GM19035 (cell line): ENCODE results near the gene EXD1.
A peak's percentile ranks its signal among the peaks of the same experiment; 100 is the strongest.

Source experiments
- ATAC-seq: cut with Tn5 transposase; IDR thresholded peaks from one replicate; pipeline ENCODE4 v1.9.1; 2021; ENCODE audit not compliant: unreplicated experiment

The EXD1 gene

DNA sequence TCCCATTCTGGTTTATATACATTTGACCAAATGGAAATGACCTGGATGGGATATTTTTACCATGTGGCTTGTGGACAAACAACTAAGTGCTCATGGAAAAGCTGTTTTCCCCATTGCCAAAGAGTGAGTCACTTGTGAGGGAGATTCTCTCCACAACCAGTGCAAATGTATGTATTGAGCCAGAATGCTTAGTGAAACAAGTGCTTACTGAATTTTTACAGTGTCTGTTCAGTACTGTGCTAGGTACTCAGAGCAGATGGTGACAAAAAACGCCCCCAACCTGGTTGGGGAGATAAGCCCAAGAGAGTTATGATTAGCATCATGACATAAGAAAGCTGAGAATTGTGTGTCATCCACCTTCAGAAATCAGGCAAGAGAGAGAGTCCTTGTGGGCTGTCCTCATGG lies 2.8 kb upstream of the EXD1 start:
- no peak for ATAC-seq

DNA sequence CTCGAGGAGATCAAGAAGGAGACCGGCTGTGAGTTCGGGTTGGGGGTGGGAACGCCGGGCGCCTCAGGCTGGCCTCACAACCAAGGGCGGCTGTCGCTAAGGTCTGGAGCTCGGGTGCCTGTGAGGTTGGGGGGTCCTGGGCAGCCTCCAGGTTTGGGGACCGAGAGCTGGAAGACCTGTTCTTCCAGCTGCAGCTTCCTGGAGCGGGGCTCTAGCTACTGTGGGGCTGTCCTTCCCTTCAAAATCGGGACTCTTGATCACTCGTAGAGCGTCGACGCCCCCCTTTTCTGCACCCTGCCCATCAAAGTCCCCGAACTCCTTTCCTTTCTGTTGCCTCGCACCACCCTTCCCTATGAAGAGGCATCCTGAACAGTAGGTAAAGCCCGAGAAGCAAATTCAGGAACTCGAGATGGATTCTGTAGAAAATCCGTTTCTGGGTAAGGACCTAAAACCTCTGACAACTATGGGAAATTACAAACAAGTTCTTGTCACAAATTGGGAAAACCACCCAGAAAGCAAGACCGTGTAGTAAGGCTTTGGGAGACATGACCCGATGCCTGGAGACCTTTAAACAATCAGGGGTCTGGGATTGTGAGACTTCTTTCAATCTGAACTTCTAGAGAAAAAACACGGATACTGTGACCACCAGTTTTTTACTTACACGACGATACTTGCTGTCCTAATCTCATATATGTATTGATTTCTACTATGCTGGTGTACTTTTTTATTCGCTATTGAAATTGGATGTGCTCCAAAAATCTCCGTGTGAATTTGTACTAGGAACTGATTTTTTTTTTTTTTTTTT lies 1.1 kb upstream of the EXD1 start:
- peak; percentile 35 for ATAC-seq

DNA sequence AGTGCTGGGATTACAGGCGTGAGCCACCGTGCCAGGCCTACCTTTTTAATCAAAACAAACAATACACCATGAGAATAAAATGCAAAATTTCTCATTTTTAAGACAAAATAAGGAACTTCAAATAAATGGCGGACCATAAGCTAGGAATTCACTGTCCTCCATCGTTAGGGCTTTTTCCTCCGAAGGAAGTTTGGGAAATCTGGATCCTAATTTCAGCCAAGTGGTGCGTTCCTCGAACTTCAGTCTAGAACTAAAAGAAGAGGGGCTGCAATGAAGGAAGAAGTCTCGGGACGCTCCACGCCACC lies 260 bp downstream of the EXD1 start:
- ATAC-seq: no peak

DNA sequence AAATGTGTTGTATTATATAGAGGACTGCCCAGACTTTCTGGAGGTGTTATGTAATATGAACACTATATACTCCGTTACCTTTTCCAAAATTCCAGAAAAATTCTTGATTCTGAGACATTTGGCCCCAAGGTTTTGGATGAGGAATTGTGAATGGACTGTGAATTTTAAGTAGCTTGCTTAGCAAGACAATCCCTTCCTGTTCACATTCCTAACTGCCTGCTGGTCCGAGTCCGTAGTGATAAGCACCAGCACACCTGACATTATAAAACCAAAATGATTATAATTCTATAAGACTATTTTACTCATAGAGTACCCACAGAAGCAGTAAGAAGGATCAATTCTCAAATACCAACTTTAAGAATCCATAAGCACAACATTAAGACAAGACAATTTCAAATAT lies 11.2 kb downstream of the EXD1 start:
- ATAC-seq: no peak

DNA sequence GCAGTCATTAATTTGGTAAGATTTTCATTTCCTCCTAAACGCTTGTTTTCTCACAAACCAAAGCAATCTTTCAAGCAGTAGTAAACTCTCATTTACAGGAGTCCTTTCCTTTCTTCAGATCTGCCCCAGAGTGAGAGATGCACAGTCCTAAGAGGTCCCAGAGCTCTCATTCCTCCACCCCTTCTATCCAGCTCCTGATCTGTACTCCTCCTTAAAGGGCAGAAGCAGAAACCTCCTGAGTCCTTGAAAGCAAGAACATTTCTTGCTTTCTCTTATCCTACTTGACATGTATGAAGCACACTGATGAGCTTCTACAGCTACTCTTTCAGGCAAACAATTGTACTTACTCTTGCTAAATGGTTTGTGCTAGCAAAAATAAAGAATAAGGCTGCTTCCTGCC lies 11.7 kb downstream of the EXD1 start:
- no peak for ATAC-seq

DNA sequence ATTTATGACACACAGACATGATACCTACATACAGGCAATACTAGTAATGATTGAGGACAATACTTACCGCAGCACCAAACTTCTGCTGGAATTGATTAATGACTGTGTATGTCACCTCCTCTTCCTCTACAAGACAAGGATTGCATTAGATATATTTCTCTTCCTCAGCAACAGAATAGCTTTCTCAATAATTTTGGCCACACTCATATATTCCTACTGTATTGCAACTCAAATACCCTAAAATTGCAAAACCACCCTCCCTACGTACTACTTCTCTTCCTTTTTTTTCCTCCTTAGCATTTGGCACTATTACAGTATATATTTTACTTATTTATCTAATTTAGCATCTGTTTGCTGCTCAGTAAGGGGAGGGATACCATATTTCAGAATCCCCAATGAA lies 14.8 kb downstream of the EXD1 start:
- no peak for ATAC-seq

DNA sequence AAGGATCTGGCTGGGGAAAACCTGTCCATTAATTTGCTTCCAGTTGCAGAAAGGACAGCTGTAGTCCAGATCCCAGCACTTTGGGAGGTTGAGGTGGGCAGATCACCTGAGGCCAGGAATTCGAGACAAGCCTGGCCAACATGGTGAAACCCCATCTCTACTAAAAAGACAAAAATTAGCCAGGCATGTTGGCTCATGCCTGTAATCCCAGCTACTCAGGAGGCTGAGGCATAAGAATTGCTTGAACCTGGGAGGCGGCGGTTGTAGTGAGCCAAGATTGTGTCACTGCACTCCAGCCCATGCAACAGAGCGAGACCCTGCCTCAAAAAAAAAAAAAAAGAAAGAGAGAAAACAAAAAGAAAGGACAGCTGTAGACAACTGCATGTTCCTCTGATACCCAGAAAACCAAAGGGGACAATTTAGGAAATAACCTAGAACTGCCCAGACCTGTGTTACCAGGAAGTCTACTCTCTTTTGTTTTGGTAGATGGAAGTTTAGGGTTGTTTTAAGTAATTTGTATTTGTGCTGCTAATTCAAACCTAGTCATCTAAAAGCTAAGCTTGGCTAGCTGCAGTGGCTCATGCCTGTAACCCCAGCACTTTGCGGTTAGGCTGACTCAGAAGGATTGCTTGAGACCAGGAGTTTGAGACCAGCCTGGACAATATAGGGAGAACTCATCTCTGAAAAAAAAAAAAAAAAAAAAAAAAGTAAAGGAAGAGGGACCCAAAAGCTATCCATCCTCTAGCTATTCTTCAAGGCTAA lies 22.7 kb downstream of the EXD1 start:
- ATAC-seq: no peak

DNA sequence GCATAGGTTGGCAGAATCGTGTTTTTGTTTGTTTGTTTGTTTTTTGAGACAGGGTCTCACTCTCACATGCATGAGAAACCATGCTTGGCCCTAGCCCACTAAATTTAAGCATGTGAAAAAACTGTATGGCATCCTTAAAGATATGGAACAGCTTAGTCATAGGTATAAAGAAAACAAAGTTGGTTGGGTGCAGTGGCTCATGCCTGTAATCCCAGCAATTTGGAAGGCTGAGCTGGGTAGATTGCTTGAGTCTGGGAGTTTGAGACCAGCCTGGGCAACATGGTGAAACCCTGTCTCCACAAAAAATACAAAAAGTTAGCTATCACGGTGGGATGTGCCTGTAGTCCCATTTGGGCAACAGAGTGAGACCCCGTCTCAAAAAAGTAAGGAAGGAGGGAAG lies 25.2 kb downstream of the EXD1 start:
- ATAC-seq: no peak

DNA sequence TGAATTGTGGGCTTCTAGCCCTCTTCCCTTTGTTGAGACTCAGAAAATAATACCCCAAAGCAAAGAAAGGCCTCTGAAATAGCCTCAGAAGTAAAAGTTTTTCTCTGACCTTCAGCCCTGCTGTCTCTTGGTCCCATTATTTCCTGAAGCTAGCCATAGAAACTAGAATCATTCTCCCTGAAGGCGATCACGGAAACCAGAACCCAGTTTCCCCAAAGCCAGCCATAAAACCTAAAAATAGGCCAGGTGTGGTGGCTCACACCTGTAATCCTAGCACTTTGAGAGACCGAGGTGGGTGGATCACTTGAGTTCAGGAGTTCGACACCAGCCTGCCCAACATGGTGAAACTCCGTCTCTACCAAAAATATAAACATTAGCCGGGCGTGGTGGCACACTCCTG lies 27.2 kb downstream of the EXD1 start:
- no peak for ATAC-seq

DNA sequence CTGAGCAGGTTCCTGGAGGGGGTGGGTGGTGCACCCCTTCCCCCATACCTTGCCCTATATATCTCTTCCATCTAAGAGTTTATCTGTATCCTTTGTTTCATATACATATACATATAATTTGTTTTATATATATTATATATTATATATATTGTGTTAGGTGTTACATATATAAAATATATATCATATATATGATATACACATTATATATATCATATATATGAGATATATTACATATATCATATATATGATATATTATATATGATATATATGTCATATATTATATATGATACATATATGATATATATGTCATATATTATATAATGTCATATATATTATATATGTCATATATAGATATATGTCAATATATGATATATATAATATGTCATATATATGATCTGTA lies 31.1 kb downstream of the EXD1 start:
- ATAC-seq: no peak

DNA sequence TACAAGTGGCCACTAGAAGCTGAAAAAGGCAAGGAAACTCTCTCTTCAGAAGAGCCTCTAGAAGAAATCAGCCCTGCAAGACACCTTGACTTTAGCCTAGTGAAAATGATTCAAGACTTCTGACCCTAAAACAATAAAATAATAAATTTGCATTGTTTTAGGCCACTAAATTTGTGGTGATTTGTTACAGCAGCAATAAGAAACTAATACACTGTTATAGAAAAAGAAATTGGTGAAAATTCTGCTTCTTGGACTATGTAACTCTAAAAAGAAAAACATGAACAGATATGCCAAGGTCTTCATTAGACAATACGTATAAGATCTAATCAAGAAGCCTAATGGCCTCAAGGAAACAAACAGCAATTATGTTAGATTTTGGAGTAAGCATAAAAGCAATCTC lies 36.1 kb downstream of the EXD1 start:
- no peak for ATAC-seq

DNA sequence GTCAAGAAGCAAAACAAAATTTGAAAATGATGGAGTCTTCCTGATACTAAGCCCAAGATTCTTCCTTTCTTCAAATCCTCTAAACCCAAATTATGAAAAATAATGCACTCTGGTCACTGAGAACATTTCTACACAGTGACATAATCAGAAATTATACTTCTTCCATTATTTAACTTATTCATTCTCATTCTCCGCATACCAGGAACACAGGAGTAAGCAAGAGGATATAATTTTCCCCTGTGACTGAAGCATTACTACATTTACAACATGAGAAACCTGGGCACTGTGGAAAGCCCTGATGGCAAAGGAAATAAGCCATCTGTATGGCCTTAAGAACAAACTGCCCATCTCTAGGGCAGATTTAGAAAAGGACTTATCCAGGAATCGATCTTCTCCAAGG lies 47.0 kb downstream of the EXD1 start:
- no peak for ATAC-seq

DNA sequence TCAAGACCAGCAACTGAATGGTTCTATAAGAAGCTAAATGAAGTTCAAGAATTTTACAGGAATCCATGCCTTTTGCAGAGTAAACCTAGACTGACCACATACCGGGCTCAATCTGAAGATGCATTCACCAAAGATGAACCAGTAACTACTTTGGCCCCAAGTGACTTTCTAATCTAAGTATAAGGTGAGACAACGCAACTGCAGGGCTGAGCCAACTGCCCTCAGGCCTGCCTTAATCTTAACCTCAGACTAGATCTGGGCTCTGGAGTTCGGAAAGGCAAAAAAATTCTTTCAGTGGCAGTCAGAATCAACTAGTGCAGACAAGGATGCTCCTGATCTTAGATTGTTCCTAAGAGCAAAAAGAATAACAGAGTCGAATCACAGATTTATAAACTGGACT lies 48.3 kb downstream of the EXD1 start:
- ATAC-seq: no peak

DNA sequence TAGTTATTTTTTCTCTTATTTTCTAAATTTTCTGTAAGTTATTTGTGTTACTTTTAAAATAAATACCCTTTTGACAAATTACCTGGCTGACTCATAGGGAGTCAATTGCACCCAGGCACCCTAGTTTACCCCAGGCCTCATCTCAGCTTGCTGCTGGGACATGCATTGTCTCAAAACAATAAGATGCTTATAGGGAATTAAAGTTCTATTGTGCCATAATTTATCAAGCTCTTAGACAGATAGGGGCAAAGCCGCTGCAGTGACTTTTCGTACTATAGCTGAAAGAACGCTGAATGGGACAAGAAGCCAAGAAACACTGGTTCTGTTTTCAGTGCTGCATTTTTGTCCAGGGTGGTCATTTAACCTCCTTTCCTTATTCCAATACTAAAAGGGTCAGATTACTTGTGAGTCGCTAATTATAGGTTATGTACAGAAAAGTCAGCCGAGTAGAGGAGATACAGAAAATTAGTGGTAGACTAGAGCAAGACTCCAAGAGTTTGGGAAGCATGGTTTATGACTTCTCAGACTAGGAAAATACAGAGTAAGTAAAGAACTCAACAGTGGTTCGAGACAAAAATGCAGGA lies 50.3 kb downstream of the EXD1 start:
- no peak for ATAC-seq

DNA sequence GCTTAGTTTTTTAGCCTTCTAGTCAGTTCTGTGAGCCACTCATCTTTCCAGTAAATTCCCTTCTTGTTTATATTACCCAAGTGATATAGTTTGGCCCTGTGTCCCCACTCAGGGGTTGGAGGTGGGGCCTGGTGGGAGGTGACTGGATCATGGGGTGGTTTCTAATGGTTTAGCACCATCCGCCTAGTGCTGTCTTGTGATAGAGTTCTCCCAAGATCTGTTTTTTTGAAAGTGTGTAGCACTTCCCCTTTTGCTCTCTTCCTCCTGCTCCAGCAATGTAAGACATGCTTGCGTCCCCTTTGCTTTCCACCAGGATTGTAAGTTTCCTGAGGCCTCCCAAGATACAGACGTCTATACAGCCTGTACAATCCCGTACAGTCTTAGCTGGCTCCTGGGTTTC lies 60.8 kb downstream of the EXD1 start:
- no peak for ATAC-seq

DNA sequence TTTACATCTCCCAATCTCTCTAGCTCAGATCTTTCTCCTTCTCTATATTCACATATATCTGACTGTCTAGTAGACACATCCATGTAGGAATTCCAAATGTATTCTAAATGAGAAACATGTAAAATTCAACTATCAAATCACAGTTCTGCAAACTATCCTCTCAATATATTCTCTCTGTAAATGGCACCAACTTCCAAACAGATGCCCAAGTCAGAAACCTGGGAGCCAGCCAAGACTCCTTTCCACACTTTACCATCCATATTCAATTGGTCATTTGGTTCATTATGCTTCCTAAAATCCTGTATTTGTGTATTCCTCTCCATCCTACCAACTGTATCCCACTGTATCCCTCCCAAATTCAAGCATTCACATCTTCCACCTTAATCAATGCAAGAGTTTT lies 61.5 kb downstream of the EXD1 start:
- no peak for ATAC-seq

DNA sequence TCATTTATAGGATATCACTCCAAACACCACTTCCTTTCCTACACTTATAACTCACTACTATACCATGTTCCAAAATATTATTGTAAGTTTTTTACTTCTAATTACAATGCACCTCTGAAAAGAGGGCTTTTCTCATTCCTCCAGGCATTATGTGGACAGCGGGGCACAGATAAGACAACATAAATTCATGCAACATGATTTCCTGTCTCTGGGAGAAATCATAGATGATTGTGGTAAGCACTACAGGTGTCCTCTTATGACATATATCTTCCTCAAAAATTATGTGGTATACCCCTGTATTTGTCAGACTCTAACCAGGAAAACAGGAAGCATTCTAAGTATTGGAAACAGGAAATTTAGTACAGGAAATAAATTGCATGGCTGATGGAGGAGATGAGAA lies 68.8 kb downstream of the EXD1 start:
- ATAC-seq: no peak

DNA sequence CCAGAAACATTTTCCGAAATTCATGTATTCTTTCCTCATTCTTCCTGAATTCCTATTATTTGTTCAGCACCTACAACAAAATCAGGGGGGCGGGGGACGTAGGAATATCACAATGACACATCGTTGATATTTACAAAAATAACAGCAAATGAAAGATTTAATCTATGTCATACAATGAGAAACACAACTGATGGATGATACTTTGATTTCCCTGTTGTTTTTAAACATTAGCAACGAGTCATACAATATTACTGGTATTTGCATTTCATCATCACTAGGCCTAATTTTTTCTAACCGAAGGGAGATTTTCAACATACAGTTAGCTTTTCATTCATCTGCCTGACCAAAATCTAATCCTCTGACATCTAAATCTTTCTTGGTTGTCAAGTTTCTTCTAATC lies 69.2 kb downstream of the EXD1 start:
- ATAC-seq: no peak

DNA sequence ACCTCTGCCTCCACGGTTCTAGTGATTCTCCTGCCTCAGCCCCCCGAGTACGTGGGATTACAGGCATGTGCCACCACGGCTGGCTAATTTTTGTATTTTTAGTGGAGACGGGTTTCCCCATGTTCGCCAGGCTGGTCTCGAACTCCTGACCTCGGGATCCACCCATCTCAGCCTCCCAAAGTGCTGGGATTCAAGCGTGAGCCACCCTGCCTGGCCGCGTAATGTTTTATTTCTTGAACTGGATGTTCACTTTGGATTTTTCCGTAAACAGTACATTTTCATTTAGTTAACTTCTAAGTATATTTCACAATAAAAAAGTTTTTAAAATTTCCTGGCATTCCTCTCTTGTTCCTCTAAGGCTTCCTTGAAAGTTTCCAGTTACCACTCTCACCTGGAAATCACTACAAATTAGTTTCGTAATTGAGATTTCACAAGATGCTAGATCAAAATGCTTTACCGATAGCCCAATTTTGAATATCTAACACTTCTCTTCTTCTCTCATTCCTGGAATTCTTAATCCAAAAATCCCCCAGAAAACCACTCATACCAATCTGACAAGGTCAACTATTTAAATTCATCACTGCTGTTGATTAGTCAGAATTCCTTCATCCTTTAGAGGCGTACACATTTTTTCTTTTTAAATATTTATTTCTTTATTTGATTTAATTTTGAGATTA lies 69.8 kb downstream of the EXD1 start:
- ATAC-seq: no peak

DNA sequence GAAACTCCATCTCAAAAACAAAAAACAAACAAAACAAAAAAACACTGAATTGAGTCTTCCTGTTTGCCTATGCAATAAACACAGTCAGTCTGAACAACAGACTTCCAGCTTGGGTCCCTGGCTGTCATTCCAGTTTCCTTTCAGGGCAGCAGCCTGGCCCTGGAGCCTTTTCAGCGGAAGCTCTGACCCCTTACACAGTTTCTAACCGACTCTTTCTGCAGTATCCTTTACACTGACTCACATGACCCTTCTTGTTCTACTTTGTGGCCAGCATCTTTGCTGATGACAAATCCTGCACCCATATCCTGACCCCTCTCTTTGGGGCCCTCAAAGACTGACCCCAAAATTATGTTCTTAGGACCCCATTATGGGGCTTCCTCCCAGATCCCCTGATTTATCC lies 76.1 kb downstream of the EXD1 start:
- no peak for ATAC-seq

DNA sequence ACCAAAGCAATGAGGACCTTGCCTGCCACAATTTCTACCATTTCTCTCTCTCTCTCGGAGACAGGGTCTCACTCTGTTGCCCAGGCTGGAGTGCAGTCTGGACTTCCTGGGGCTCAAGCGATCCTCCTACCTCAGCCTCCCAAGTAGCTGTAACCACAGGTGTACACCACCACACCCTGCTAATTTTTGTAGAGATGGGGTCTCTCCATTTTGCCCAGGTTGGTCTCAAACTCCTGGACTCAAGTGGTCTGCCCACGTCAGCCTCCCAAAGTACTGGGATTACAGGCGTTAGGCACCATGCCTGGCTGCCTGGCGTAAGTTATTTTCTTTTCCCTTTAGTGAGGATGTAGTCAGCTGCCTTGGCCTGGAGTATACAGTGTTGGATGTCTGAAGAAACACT lies 76.8 kb downstream of the EXD1 start:
- ATAC-seq: no peak

DNA sequence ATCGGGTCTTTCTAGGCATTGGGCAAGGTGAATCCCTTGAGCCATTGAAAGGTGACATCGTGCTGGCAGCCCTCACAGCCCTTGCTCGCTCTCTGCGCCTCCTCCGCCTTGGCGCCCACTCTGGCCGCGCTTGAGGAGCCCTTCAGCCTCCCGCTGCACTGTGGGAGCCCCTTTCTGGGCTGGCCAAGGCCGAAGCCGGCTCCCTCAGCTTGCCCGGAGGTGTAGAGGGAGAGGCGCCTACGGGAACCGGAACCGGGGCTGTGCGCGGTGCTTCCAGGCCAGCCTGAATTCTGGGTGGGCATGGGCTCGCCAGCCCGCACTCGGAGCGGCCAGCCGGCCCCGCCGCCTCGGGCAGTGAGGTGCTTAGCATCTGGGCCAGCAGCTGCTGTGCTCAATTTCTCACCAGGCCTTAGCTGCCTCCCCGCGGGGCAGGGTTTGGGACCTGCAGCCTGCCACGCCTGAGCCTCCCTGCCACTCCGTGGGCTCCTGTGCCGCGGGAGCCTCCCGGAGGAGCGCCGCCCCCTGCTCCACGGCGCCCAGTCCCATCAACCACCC lies 79.0 kb downstream of the EXD1 start:
- no peak for ATAC-seq
